Measurements from ENCODE around the gene DYNLT4.

The DYNLT4 gene

DNA sequence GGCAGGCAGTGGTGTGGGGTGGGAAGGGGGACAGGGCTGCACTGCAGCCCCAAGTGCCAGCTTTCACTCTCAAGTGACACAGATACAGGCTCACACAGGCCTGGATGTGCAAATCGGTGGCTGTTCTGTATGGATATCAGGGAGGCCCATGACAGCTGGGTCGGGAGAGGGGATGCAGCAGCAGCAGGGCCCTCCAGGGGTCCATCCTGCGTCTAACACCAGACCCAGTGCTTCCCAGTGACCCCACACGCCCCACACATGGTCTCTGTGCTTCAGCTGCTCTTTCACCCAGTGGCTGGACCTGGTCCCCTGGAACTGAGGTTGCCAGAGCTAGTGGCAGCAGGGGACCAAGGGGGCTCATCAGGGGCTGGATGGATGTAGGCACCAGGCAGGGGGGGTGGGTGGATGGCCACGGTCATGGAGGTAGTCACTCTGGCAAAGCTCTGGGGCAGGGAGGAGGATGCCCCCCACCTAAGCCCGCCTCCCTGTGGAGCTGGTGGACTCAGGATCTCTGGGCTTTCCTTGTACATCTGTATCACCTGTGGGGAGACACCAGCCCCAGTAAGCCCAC is 15.1 kb upstream of the DYNLT4 start:
- H3K4me1 ChIP-seq (ENCODE audit: low read length) = peaks cover 19% of the 10 kb centered on the region
- H3K36me3 ChIP-seq (replicated peaks; ENCODE audit: low read depth, low read length) = peaks cover 10% of the 10 kb centered on the region
- H3K4me2 ChIP-seq (ENCODE audit: low read length) = no peak overlapping the region
- H3K4me3 ChIP-seq (ENCODE audit: low read length) = no peak overlapping the region
- H3K9me3 ChIP-seq (ENCODE audit: insufficient read depth, low read length) = no peaks in the 10 kb centered on the region
- H3K79me2 ChIP-seq (ENCODE audit: low read length) = no peaks in the 10 kb centered on the region
- H4K20me1 ChIP-seq (ENCODE audit: insufficient read depth, low read length) = no peaks in the 10 kb centered on the region
- TF ChIP-seq, protein P1, sequence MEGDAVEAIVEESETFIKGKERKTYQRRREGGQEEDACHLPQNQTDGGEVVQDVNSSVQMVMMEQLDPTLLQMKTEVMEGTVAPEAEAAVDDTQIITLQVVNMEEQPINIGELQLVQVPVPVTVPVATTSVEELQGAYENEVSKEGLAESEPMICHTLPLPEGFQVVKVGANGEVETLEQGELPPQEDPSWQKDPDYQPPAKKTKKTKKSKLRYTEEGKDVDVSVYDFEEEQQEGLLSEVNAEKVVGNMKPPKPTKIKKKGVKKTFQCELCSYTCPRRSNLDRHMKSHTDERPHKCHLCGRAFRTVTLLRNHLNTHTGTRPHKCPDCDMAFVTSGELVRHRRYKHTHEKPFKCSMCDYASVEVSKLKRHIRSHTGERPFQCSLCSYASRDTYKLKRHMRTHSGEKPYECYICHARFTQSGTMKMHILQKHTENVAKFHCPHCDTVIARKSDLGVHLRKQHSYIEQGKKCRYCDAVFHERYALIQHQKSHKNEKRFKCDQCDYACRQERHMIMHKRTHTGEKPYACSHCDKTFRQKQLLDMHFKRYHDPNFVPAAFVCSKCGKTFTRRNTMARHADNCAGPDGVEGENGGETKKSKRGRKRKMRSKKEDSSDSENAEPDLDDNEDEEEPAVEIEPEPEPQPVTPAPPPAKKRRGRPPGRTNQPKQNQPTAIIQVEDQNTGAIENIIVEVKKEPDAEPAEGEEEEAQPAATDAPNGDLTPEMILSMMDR (IDR thresholded peaks at IDR 0.05; ENCODE audit: low read depth, low read length) = no peak
- no peak for TF ChIP-seq EZH2phosphoT487 (IDR thresholded peaks at IDR 0.05; ENCODE audit: low read depth)
- no peaks in the 10 kb centered on the region for H3K27me3 ChIP-seq (ENCODE audit: low read depth, low read length)
- H2AFZ ChIP-seq (ENCODE audit: low read depth, low read length) = no peak overlapping the region
- H3K27ac ChIP-seq (ENCODE audit: low read length) = no peak overlapping the region
- H3K9ac ChIP-seq (ENCODE audit: low read length) = no peak overlapping the region

DNA sequence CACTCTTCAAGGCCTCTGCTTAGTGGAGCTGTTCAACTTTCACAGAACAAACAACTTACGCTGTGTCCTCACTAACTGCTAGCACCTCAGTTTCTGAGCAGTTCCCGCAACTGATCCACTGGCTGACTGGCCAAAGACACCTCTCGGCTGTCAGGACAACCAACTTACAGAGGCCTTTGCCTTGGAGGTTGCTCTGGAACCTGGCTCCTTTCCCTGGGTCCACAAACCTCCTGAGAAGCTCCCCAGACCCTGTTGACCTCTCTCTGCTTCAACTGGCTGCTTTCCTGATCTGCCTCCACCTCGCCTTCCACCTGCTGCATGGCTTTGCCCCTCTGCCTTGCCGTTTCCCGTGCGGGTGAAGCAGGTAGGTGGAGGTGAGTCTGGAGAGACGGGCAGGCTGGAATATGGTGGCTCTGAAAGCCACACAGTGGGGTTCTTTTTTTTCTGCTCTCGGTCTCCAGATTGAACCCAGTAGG is 14.1 kb upstream of the DYNLT4 start:
- H3K9ac ChIP-seq (ENCODE audit: low read length) = no peak overlapping the region

DNA sequence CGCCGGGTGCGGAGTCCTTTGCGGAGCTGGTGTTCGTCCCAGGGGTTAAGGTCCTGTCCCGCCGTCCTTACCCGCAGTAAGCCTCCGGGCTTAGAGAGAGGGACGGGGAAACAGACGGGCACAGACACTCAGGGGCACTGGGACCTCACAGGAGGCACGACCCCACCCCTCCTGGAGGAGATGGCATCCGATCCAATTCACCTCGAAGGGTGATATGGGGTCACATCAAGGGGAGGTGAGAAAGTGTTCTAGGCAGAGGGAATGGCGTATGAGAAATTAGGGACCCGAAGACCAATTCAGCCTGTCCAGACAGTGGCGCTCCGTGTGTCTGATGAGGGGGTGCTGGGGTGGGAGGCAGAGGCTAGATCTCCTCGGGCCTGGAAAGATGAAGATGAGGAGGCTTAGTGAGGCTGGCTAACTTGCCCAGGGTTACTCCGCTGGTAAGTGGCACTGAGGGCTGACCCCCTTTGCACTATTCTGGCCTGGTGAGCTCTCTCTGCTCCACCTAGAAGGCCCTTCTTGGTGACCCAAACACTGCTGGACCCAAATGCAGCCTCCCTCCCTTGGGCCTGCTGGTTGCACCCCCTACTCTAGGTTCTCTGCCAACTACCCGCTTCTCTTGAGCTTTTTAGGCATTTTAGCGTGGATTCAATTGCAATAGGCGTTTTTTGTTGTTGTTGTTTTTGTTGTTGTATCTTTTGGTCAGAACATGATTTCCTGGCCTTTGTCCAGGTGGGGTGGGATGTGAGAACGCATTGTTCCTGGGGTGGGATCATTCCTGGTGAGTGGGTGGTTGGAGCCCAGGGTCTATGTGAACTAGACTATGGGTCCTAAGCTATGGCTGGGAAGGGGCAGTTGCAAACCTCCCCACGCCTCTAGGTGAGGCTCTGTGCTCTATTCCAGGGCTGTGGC is 13.4 kb upstream of the DYNLT4 start:
- Histone ChIP-seq H3K9me3 (ENCODE audit: insufficient read depth, low read length) (no peaks in the 10 kb centered on the region), H3K9ac (ENCODE audit: low read length) (peak overlapping the region; percentile 98), H3K36me3 (replicated peaks; ENCODE audit: low read depth, low read length) (peaks cover 17% of the 10 kb centered on the region), H3K27me3 (ENCODE audit: low read depth, low read length) (no peaks in the 10 kb centered on the region), H3K4me1 (ENCODE audit: low read length) (peaks cover 19% of the 10 kb centered on the region), H2AFZ (ENCODE audit: low read depth, low read length) (peak overlapping the region; percentile 83; the same call in 1 of the 2 replicates), H3K4me3 (ENCODE audit: low read length) (peak overlapping the region; percentile 97), H3K4me2 (ENCODE audit: low read length) (peak overlapping the region; percentile 100), H3K79me2 (ENCODE audit: low read length) (no peaks in the 10 kb centered on the region), H3K27ac (ENCODE audit: low read length) (peak overlapping the region; percentile 100), H4K20me1 (ENCODE audit: insufficient read depth, low read length) (no peaks in the 10 kb centered on the region)
- TF ChIP-seq, protein P1 (IDR thresholded peaks at IDR 0.05; ENCODE audit: low read depth, low read length) = no peak; the same call in 1 of the 2 replicates

More for the DNA sequence above, 14.1 kb upstream of the DYNLT4 start:
- no peak for TF ChIP-seq EZH2phosphoT487 (IDR thresholded peaks at IDR 0.05; ENCODE audit: low read depth)
- Histone ChIP-seq H3K27me3 (ENCODE audit: low read depth, low read length) (no peaks in the 10 kb centered on the region), H3K9me3 (ENCODE audit: insufficient read depth, low read length) (no peaks in the 10 kb centered on the region), H4K20me1 (ENCODE audit: insufficient read depth, low read length) (no peaks in the 10 kb centered on the region), H3K36me3 (replicated peaks; ENCODE audit: low read depth, low read length) (peaks cover 14% of the 10 kb centered on the region), H3K4me1 (ENCODE audit: low read length) (peaks cover 19% of the 10 kb centered on the region), H3K79me2 (ENCODE audit: low read length) (no peaks in the 10 kb centered on the region), H3K4me3 (ENCODE audit: low read length) (no peak overlapping the region), H3K4me2 (ENCODE audit: low read length) (peak overlapping the region; percentile 100), H3K27ac (ENCODE audit: low read length) (no peak overlapping the region), H2AFZ (ENCODE audit: low read depth, low read length) (no peak overlapping the region)

DNA sequence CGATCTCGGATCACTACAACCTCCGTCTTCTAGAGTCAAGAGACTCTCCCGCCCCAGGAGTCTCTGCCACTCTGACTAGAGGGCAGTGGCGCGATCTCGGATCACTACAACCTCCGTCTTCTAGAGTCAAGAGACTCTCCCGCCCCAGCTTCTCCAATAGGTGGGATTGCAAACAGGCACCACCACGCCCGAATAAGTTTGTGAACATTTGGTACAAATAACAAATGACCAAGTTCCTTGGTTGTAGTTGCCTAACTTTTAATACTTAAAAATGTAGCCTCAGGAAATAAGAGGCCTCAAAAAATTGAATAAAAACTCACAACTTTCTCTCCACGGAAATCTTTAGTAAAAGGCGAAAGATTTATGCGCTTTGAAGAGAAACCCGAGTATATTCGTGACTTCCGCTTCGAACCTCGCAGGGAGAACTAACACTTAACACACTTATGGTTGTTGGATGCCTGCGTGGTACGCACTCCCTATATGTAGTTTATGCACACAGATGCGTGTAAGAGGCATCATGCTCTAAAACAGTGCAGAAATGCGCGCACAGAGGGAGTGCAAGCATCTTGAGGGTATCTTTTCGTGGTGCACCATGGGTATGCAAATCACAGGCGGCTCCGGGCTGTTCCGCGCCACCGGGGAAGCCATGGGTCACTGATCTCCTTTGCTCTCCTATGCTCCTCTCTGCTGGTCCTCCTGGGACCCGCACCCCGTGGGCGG is 12.6 kb upstream of the DYNLT4 start:
- no peaks in the 10 kb centered on the region for H3K27me3 ChIP-seq (ENCODE audit: low read depth, low read length)
- peak overlapping the region; percentile 83; the same call in 1 of the 2 replicates for H2AFZ ChIP-seq (ENCODE audit: low read depth, low read length)
- peak overlapping the region; percentile 97 for H3K4me3 ChIP-seq (ENCODE audit: low read length)
- peak overlapping the region; percentile 100 for H3K4me2 ChIP-seq (ENCODE audit: low read length)
- no peaks in the 10 kb centered on the region for H4K20me1 ChIP-seq (ENCODE audit: insufficient read depth, low read length)
- H3K9me3 ChIP-seq (ENCODE audit: insufficient read depth, low read length) = no peaks in the 10 kb centered on the region
- peaks cover 22% of the 10 kb centered on the region for H3K36me3 ChIP-seq (replicated peaks; ENCODE audit: low read depth, low read length)
- peaks cover 19% of the 10 kb centered on the region for H3K4me1 ChIP-seq (ENCODE audit: low read length)
- TF ChIP-seq, protein P1 (IDR thresholded peaks at IDR 0.05; ENCODE audit: low read depth, low read length) = peak; percentile 15; the same call in 1 of the 2 replicates
- no peak for TF ChIP-seq EZH2phosphoT487 (IDR thresholded peaks at IDR 0.05; ENCODE audit: low read depth)
- peak overlapping the region; percentile 98 for H3K9ac ChIP-seq (ENCODE audit: low read length)
- H3K27ac ChIP-seq (ENCODE audit: low read length) = peak overlapping the region; percentile 100
- no peaks in the 10 kb centered on the region for H3K79me2 ChIP-seq (ENCODE audit: low read length)
